ENCODE results near the gene E2F4. TPM values are rescaled to one million over a fixed set of nuclear protein-coding genes. Genes with fewer than 3 reads are reported as not detected.
A peak's percentile ranks its signal among the peaks of the same experiment; 100 is the strongest.

Gene E2F4
- total and polyA plus RNA-seq, 8 donors: 32.8 to 304 (median 42.1) TPM

- WGBS, 5 donors: 4 to 27% (median 11%) methylated on average over 22 to 99 of the region's 99 CpGs
- H3K4me1 ChIP-seq: peaks cover 51 to 76% (median 68%) of the 10 kb centered on the region in 4 donors
Measured at GRCh38 chr16:67163164-67163998, 28.6 kb upstream of the E2F4 start.

GRCh38 chr16:67163999-67164558 is 27.9 kb upstream of the E2F4 start:
- H3K4me3 ChIP-seq: peak overlapping the region; percentile 30 to 49 (median 36)
- peak overlapping the region in 4 of 5 donors; percentile 42 to 80 (median 74) for H3K27ac ChIP-seq
- TF ChIP-seq POLR2AphosphoS5 (IDR thresholded peaks at IDR 0.05) (no peak), POLR2A (IDR thresholded peaks at IDR 0.05) (no peak), EP300 (IDR thresholded peaks at IDR 0.05) (no peak), CTCF (IDR thresholded peaks at IDR 0.05) (no peak)
- no peaks in the 10 kb centered on the region for H3K9me3 ChIP-seq
- no peaks in the 10 kb centered on the region for H3K36me3 ChIP-seq
- H3K27me3 ChIP-seq: peaks cover 0 to 70% (median 25%) of the 10 kb centered on the region in 3 donors
- WGBS, 5 donors: 2 to 4% (median 3%) methylated on average over 11 to 34 of the region's 34 CpGs
- intact Hi-C loops (cut with DNase I; ENCODE audit: low total_unique reads): no loop called here
- peak in 1 of 2 donors; percentile 54 for DNase-seq
- H3K4me1 ChIP-seq: peaks cover 44 to 74% (median 66%) of the 10 kb centered on the region in 4 donors

More at GRCh38 chr16:67163164-67163998, 28.6 kb upstream of the E2F4 start:
- Histone ChIP-seq H3K36me3 (no peaks in the 10 kb centered on the region), H3K4me3 (peak overlapping the region; percentile 30 to 49 (median 36)), H3K9me3 (no peaks in the 10 kb centered on the region), H3K27ac (peak overlapping the region in 4 of 5 donors; percentile 42 to 80 (median 74)), H3K27me3 (peaks cover 0 to 66% (median 25%) of the 10 kb centered on the region in 3 donors)
- TF ChIP-seq POLR2AphosphoS5 (IDR thresholded peaks at IDR 0.05): peak in 1 of 3 donors; percentile 52
- no peak for TF ChIP-seq POLR2A (IDR thresholded peaks at IDR 0.05)
- no peak for TF ChIP-seq EP300 (IDR thresholded peaks at IDR 0.05)
- peak in 1 of 2 donors; percentile 80 for DNase-seq
- intact Hi-C loops (cut with DNase I; ENCODE audit: low total_unique reads): no loop called here

- intact Hi-C loops (cut with DNase I; ENCODE audit: low total_unique reads): no loop called here
- no peaks in the 10 kb centered on the region for H3K9me3 ChIP-seq
- peak within 1 kb of the TSS in 4 of 5 donors; percentile 42 to 80 (median 74) for H3K27ac ChIP-seq
- peaks cover 0 to 76% (median 25%) of the 10 kb centered on the region in 3 donors for H3K27me3 ChIP-seq
- WGBS, 5 donors: 2 to 17% (median 2%) methylated on average over 6 to 41 of the region's 41 CpGs
- H3K4me3 ChIP-seq: peak within 1 kb of the TSS; percentile 30 to 49 (median 36)
- no peak for TF ChIP-seq EP300 (IDR thresholded peaks at IDR 0.05)
- TF ChIP-seq POLR2AphosphoS5 (IDR thresholded peaks at IDR 0.05): peak in 2 of 3 donors; percentile 35 to 40
- no peak for TF ChIP-seq CTCF (IDR thresholded peaks at IDR 0.05)
- DNase-seq: peak; percentile 75 to 79
- peaks cover 47 to 76% (median 67%) of the 10 kb centered on the region in 4 donors for H3K4me1 ChIP-seq
- no peaks in the 10 kb centered on the region for H3K36me3 ChIP-seq
Measured at GRCh38 chr16:67164599-67165061, 27.3 kb upstream of the E2F4 start, which contains the start of gene HSF4. HSF4 (plus strand) TSS chr16:67164745; CDS start chr16:67164812, 67 bp downstream.

GRCh38 chr16:67165121-67166078 is 26.6 kb upstream of the E2F4 start:
- peaks cover 0 to 81% (median 25%) of the 10 kb centered on the region in 3 donors for H3K27me3 ChIP-seq
- H3K4me1 ChIP-seq: peaks cover 53 to 80% (median 72%) of the 10 kb centered on the region in 4 donors
- peak overlapping the region; percentile 30 to 49 (median 36) for H3K4me3 ChIP-seq
- WGBS, 5 donors: 17 to 44% (median 27%) methylated on average over 57 to 85 of the region's 85 CpGs
- intact Hi-C loops (cut with DNase I; ENCODE audit: low total_unique reads): no loop called here
- H3K27ac ChIP-seq: peak overlapping the region in 3 of 5 donors; percentile 73 to 80 (median 76)
- H3K9me3 ChIP-seq: no peaks in the 10 kb centered on the region
- no peaks in the 10 kb centered on the region for H3K36me3 ChIP-seq
- peak in 1 of 2 donors; percentile 62 for DNase-seq
- no peak for TF ChIP-seq POLR2A (IDR thresholded peaks at IDR 0.05)
- TF ChIP-seq POLR2AphosphoS5 (IDR thresholded peaks at IDR 0.05): no peak
- TF ChIP-seq CTCF (IDR thresholded peaks at IDR 0.05): no peak
- no peak for TF ChIP-seq EP300 (IDR thresholded peaks at IDR 0.05)

All from stomach (tissue), 9 donors.